B cell (primary cell): ENCODE measurements around the gene JADE1. TPM values are rescaled to one million over a fixed set of nuclear protein-coding genes. Genes with fewer than 3 reads are reported as not detected.

Experiments used
- ATAC-seq: fragments of 200-7000 bp; cut with Tn5 transposase; one replicate; pipeline ENCODE4 v1.10.0; 2021; ENCODE audit warnings: low read depth, mild to moderate bottlenecking, moderate number of reproducible peaks, moderate library complexity
- CTCF ChIA-PET: fragments of 350-600 bp; sonication (Branson Sonifier 250); formaldehyde crosslinking; loops from one replicate; lab custom pipeline; 2021; ENCODE audit warnings: antibody characterized with exemption, inconsistent platforms; lab: Charles Lee
- POLR2A ChIA-PET: fragments of 350-600 bp; sonication (Branson Sonifier 250); formaldehyde crosslinking; loops from one replicate; lab custom pipeline; 2021; ENCODE audit warnings: antibody characterized with exemption; lab: Charles Lee
- DNase-seq: peaks from one replicate; pipeline ENCODE4 v3.0.0; 2013
- H2AFZ ChIP-seq: 2 replicates; pipeline ENCODE4 v1.6.1; 2012; ENCODE audit warnings: mild to moderate bottlenecking, low read depth, low read length; ENCODE audit not compliant: insufficient read depth, poor library complexity, severe bottlenecking
- H3K27ac ChIP-seq, 2 donors: 1 replicate in 1 of 2; 2 replicates in 1 of 2; pipeline ENCODE4 v1.5.1; 2012 to 2013; ENCODE audit warnings: low read length in 2 of 2, mild to moderate bottlenecking in 2 of 2, moderate library complexity in 1 of 2
- H3K27me3 ChIP-seq, 4 experiments: fragments of 200-600 bp in 1 of 4; sonication (generic) in 1 of 4; replicated peaks in 1 of 4; 1 replicate in 2 of 4; 2 replicates in 2 of 4; pipeline versions ENCODE4 v1.6.1 to v1.7.0; 2013 to 2016; ENCODE audit warnings: low read length in 3 of 4, mild to moderate bottlenecking in 2 of 4, mixed read lengths in 1 of 4, moderate library complexity in 1 of 4; ENCODE audit not compliant: insufficient read depth in 4 of 4, control insufficient read depth in 3 of 4; ENCODE audit errors: control extremely low read depth in 1 of 4
- H3K36me3 ChIP-seq, 2 experiments: replicated peaks in 1 of 2; 1 replicate in 1 of 2; 2 replicates in 1 of 2; pipeline versions ENCODE4 v1.6.1 to v1.7.1; 2013; ENCODE audit warnings: low read length in 1 of 2; ENCODE audit not compliant: insufficient read depth in 2 of 2, control insufficient read depth in 1 of 2; ENCODE audit errors: control extremely low read depth in 1 of 2, extremely low read depth in 1 of 2
- H3K4me1 ChIP-seq, 2 donors: fragments of 200-600 bp in 1 of 2; sonication (generic) in 1 of 2; 1 replicate in 1 of 2; 2 replicates in 1 of 2; pipeline versions ENCODE4 v1.5.1 to v1.6.1; 2013 to 2017; ENCODE audit warnings: low read length in 2 of 2; ENCODE audit not compliant: control insufficient read depth in 2 of 2, insufficient read depth in 2 of 2
- H3K4me2 ChIP-seq: replicated peaks from 2 replicates; pipeline ENCODE3; 2012; ENCODE audit warnings: mild to moderate bottlenecking, low read depth, low read length; ENCODE audit not compliant: poor library complexity, severe bottlenecking
- H3K4me3 ChIP-seq, 5 experiments: fragments of 200-600 bp in 1 of 5; sonication (generic) in 1 of 5; 1 replicate in 3 of 5; 2 replicates in 2 of 5; pipeline versions ENCODE4 v1.5.1 to v1.7.0; 2011 to 2016; ENCODE audit warnings: low read length in 4 of 5, mild to moderate bottlenecking in 4 of 5, low read depth in 2 of 5, control low read depth in 1 of 5, moderate library complexity in 1 of 5; ENCODE audit not compliant: insufficient read depth in 1 of 5; ENCODE audit errors: control extremely low read depth in 1 of 5, extremely low read depth in 1 of 5
- H3K79me2 ChIP-seq: fragments of 200-600 bp; sonication (generic); one replicate; pipeline ENCODE4 v1.6.0; 2016; ENCODE audit warnings: low read length; ENCODE audit not compliant: control insufficient read depth, insufficient read depth
- H3K9ac ChIP-seq: fragments of 200-600 bp; sonication (generic); 2 replicates; pipeline ENCODE4 v1.6.1; 2017; ENCODE audit warnings: mild to moderate bottlenecking, low read length, moderate library complexity
- H3K9me3 ChIP-seq, 3 donors: one replicate each; pipeline versions ENCODE4 v1.6.1 to v1.7.1; 2013; ENCODE audit warnings: low read length in 2 of 3; ENCODE audit not compliant: control insufficient read depth in 2 of 3, insufficient read depth in 1 of 3; ENCODE audit errors: control extremely low read depth in 1 of 3
- H4K20me1 ChIP-seq: 2 replicates; pipeline ENCODE4 v1.6.0; 2012; ENCODE audit warnings: mild to moderate bottlenecking, low read length; ENCODE audit not compliant: insufficient read depth, control insufficient read depth, poor library complexity, severe bottlenecking
- H3K27ac Mint-ChIP-seq: one replicate; pipeline ENCODE4 v1.8.0; 2021; ENCODE audit warnings: mixed read lengths
- H3K27me3 Mint-ChIP-seq: one replicate; pipeline ENCODE4 v1.8.0; 2021; ENCODE audit warnings: mixed read lengths
- H3K4me1 Mint-ChIP-seq: one replicate; pipeline ENCODE4 v1.8.0; 2021; ENCODE audit warnings: mixed read lengths
- H3K4me3 Mint-ChIP-seq: one replicate; pipeline ENCODE4 v1.8.0; 2021; ENCODE audit warnings: mixed read lengths
- H3K9me3 Mint-ChIP-seq: one replicate; pipeline ENCODE4 v1.8.0; 2022; ENCODE audit warnings: mixed read lengths; ENCODE audit not compliant: insufficient read depth
- CTCF ChIP-seq: fragments of 200-600 bp; IDR thresholded peaks from one replicate; pipeline ENCODE4 v1.8.0; 2022; ENCODE audit warnings: antibody characterized with exemption, mild to moderate bottlenecking
- EZH2 ChIP-seq: IDR thresholded peaks from 2 replicates; pipeline ENCODE4 v1.6.1; 2012; ENCODE audit warnings: borderline replicate concordance, low read depth, mild to moderate bottlenecking, moderate library complexity, low read length; ENCODE audit not compliant: insufficient read depth, poor library complexity, severe bottlenecking
- WGBS: methylation state at CpG from one replicate; pipeline ENCODE4 v1.1.5; 2013; ENCODE audit warnings: missing lambda C conversion rate; ENCODE audit not compliant: insufficient coverage; 5-methylcytosine and 5-hydroxymethylcytosine counted together
- intact Hi-C: fragments of 100-400 bp; cut with micrococcal nuclease; formaldehyde crosslinking; loops from one replicate; pipeline ENCODE4 v1.10.0; 2022
- polyA plus RNA-seq: library from polyadenylated mRNA; depleted of rRNA; stranded (reverse); fragments of >200 nt; gene quantifications from 2 replicates; pipeline ENCODE4 v1.2.3, GENCODE V29; 2012
- total RNA-seq, 2 donors: library from RNA; stranded (reverse); fragments of 120-200 nt in 1 of 2; gene quantifications; 1 replicate in 1 of 2; 2 replicates in 1 of 2; pipeline versions ENCODE4 v1.2.3 to v1.2.4, GENCODE V29; 2013 to 2022

JADE1 gene
- total and polyA plus RNA-seq, 2 donors (not counting 1 experiment from before 2014, with no cell fraction given), result 13.8 to 42.4 TPM

DNA sequence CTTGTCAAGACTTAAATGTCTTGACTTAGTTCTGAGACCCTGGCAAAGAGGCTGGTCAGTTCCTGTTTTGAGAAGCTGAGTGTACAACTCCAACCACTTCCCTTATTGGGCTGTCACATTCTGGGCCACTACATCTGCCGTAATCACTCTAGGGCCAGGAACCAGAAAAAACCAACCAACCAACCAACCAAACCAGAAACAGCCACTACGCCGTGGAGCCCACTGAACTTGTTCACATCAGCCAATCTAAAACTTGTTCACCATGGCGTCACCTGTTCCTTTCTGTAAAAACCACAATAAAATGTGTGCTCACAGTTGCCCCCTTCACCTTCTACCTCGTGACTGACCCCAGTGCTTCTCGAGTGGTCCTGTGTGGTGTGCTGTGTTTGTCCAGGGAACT lies 107.3 kb downstream of the JADE1 start:
- H3K9me3 Mint-ChIP-seq, result no peaks in the 10 kb centered on the region
- Histone ChIP-seq H3K4me1 (peaks cover 20 to 22% of the 10 kb centered on the region in 2 donors), H3K27me3 (no peaks in the 10 kb centered on the region), H2AFZ (peak overlapping the region; percentile 32), H3K9me3 (no peaks in the 10 kb centered on the region), H3K36me3 (no peaks in the 10 kb centered on the region), H3K79me2 (no peaks in the 10 kb centered on the region), H3K4me3 (no peak overlapping the region), H3K4me2 (peak overlapping the region; percentile 47), H4K20me1 (no peaks in the 10 kb centered on the region), H3K9ac (peak overlapping the region; percentile 24), H3K27ac (peak overlapping the region; percentile 8 to 54)
- ATAC-seq, result peak; percentile 96
- POLR2A ChIA-PET, result no interaction called here
- no peaks in the 10 kb centered on the region for H3K27me3 Mint-ChIP-seq
- peak; percentile 82 for DNase-seq
- H3K27ac Mint-ChIP-seq, result peak overlapping the region; percentile 80
- intact Hi-C loops, result loop anchor here (5.0 kb wide), 1 partner anchor 175 kb away; the partner anchor contains the start of gene SCLT1
- peaks cover 28% of the 10 kb centered on the region for H3K4me1 Mint-ChIP-seq
- WGBS, result 0% methylated on average over 3 of the region's 6 CpGs
- TF ChIP-seq CTCF (no peak), EZH2 (no peak)
- H3K4me3 Mint-ChIP-seq, result peak overlapping the region; percentile 72
- CTCF ChIA-PET, result no interaction called here

- no peaks in the 10 kb centered on the region for H3K27me3 ChIP-seq
- intact Hi-C loops, result loop anchor here (5.0 kb wide), 1 partner anchor 175 kb away; the partner anchor contains the start of gene SCLT1
- Mint-ChIP-seq H3K27ac (peak overlapping the region; percentile 43), H3K9me3 (no peaks in the 10 kb centered on the region), H3K4me1 (peaks cover 28% of the 10 kb centered on the region), H3K4me3 (no peak overlapping the region), H3K27me3 (no peaks in the 10 kb centered on the region)
- H3K4me1 ChIP-seq, result peaks cover 20 to 22% of the 10 kb centered on the region in 2 donors
- CTCF ChIA-PET, result no interaction called here
- TF ChIP-seq EZH2, result no peak
- TF ChIP-seq CTCF, result no peak
- no peaks in the 10 kb centered on the region for H3K79me2 ChIP-seq
- H3K9ac ChIP-seq, result no peak overlapping the region
- 0% methylated on average over 1 of the region's 2 CpGs for WGBS
- H3K4me2 ChIP-seq, result peak overlapping the region; percentile 47
- H4K20me1 ChIP-seq, result no peaks in the 10 kb centered on the region
- ATAC-seq (peak; percentile 21), DNase-seq (peak; percentile 64)
- no peak overlapping the region for H3K4me3 ChIP-seq
- no peaks in the 10 kb centered on the region for H3K36me3 ChIP-seq
- no peaks in the 10 kb centered on the region for H3K9me3 ChIP-seq
- POLR2A ChIA-PET, result no interaction called here
- no peak overlapping the region for H2AFZ ChIP-seq
- H3K27ac ChIP-seq, result peak overlapping the region; percentile 8 to 48
Observed at GRCh38 chr4:128917781-128918180, 108.3 kb downstream of the JADE1 start.
